Skin of body (tissue), 3 donors: ENCODE results near the gene DIPK1A. TPM values are rescaled to one million over a fixed set of nuclear protein-coding genes. Genes with fewer than 3 reads are reported as not detected.

Experiments
- DNase-seq: peaks from one replicate; lab custom pipeline; 2025; lab: John Stamatoyannopoulos, UW
- small RNA-seq: library from RNA; depleted of rRNA; stranded (forward); fragments of <200 nt; gene quantifications from one replicate; pipeline ENCODE3, GENCODE V24; 2014; ENCODE audit warnings: low replicate concordance
- total RNA-seq: library from RNA; depleted of rRNA; stranded (reverse); fragments of >200 nt; gene quantifications from one replicate; pipeline ENCODE4 v1.2.3, GENCODE V29; 2014

DIPK1A gene
- total RNA-seq, 1 donor from 2014 or later: 13.0 TPM

DNA sequence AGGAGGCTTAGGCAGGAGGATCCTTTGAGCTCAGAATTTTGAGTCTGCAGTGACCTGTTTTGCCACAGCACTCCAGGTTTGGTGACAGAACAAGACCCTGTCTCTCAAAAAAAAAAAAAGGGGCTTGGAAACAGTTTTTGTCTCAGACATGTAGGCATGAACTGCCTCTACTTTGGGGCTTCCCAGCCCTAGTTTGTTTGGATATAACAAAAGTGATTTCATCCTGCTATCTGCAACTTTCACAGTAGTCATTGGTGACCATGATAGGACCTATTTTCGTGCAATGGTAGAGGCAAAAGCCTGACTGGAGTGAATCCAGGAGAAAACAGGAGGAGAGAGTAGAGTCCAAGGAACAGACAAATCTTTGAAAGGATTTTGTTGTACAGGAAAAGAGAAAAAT, 156.0 kb downstream of the DIPK1A start:
- no peak for DNase-seq

DNA sequence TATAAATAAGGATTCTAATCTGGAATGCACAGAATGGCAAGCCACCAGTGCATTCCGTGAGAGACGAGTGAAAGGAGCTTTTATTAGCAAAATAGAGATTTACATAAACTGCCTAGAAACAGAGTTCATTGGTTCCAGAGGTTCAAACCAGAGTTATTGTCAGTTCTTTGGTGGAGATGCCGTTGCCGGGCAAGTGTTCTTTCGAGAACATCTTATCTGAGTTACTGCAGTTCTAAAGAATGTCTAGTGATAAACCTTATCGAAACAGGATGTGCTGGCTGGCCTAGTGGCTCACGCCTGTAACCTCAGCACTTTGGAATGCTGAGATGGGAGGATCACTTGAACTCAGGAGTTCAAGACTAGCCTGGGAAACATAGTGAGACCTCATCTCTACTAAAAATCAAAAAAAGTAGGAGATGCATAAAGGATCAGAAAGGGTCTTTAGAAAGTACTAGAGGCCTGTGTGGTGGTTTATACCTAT, 156.5 kb downstream of the DIPK1A start:
- peak; percentile 90 for DNase-seq

DNA sequence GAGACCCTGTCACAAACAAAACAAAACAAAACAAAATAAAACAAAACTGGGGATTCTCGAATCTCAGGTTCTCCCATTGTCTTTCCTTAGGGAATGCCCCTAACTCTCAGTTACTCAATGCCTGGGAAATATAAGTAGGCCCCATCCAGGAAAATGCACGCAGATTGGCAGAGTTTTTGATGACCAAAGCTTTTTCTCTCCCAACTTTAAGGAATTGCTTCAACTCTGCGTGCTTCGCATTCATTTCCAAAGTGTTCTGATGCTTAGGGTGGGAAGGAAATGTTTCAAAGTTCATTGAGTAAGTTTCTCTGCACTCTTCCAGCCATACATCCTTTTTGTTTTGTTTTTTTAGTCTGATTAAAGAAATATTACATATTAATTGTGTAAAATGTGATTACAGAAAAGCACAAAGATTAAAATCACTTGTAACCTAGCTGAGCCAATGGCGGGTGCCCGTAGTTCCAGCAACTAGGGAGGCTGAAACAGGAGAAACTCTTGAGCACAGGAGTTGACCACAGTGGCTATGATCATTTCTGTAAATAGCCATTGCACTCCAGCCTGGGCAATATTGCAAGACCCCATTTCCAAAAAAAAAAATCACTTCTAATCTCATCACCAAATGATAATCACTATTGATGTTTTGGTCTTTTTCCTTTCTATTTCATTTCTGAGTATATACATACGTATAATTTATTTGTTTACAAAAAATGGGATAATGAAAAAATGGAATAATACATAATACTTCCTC, 157.9 kb downstream of the DIPK1A start:
- DNase-seq: no peak

DNA sequence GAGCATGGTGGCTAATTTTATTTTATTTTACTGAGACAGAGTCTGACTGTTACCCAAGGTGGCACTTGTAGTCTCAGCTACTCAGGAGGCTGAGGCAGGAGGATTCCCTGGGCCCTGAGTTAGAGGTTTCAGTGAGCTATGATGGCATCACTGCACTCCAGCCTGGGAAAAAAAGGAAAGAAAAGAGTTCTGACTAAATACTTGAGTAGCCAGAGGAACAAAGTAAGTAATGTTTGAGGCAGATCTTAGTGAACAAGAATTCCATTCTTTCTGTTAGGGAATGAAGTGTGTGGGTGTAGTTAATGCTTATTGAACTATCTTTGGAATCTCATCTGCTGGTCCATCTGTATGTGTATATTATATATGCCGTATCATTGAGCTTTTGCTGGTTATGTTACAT, 163.3 kb downstream of the DIPK1A start:
- DNase-seq: no peak

DNA sequence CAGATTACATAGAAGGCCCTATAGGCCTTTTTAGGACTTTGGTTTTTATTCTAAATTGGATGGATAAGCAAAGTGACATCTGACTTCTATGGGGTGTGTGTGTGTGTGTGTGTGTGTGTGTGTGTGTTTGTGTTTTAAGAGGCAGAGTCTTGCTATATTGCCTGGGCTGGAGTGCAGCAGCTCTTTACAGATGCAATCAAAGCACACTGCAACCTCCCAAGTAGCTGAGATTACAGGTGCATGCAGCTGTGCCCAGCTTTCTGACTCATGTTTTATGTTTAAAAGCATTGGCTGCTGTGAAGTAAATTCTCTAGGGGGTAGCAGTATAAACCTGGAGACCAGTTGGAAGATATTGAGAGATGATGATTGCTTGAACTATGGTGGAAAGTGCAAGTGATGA, 164.0 kb downstream of the DIPK1A start:
- no peak for DNase-seq

DNA sequence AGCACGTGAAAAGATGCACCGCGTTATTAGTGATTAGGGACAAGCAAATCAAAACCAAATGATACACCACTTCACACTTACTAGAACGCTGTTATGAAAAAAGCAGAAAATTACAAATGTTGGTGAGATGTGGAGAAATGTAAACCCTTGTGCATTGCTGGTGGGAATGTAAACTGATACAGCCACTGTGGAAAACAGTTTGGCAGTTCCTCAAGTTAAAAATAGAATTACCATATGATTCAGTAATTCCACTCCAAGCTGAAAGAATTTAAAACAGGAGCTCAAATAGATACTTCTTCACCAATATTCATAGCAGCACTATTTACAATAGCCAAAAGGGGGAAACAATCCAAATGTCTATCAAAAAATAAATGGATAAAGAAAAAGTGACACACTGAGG, 166.1 kb downstream of the DIPK1A start:
- no peak for DNase-seq

DNA sequence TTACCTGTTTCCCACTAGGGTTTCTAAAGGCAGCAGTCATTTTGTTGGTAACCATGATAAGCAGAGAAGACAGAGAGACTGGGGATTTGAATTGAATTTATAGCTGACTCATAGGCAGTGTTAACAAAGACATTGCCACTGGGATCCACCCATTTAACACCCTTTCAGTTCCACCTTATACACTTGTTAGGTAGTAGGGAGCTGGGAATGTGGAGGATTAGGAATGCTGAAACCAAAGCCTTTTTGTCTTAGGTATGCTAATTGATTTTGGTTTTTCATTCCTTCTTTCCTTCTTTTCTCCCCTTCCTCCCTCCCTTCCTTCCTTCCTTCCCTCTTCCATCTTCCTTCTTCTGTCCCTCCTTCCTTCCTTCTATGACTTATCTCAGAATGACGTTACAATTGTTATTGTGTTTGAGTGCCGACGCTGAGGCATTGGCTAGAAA, 168.9 kb downstream of the DIPK1A start:
- no peak for DNase-seq

Small RNAs within 50 kb of the gene (small RNA-seq; reads per million reads assigned to genes)
- gene RF00432: not detected
- gene RN7SL692P: not detected
- not detected for gene RNU6-210P
- gene RNU6-970P: not detected
- 10.2 reads per million, percentile 92 among the genes with 10 or more reads in this experiment for gene SNORA66
- not detected for gene SNORD21

Other genes starting within 250 kb of the DIPK1A start
- 67.5 TPM for gene EVI5, start 176.4 kb downstream of the DIPK1A start, total RNA-seq
- gene RPL5, start 129.4 kb downstream of the DIPK1A start, total RNA-seq: 1,921 TPM
- gene MTF2, start 117.8 kb upstream of the DIPK1A start, total RNA-seq: 35.4 TPM
- 38.8 TPM for gene TMED5, start 219.0 kb upstream of the DIPK1A start, total RNA-seq
- gene CCDC18, start 219.3 kb upstream of the DIPK1A start, total RNA-seq: 7.9 TPM